HG02623 (cell line): ENCODE measurements around the gene HIPK2.

Experiments
- ATAC-seq: cut with Tn5 transposase; IDR thresholded peaks from one replicate; pipeline ENCODE4 v1.9.1; 2021; ENCODE audit warnings: moderate library complexity; ENCODE audit not compliant: unreplicated experiment

The HIPK2 gene

DNA sequence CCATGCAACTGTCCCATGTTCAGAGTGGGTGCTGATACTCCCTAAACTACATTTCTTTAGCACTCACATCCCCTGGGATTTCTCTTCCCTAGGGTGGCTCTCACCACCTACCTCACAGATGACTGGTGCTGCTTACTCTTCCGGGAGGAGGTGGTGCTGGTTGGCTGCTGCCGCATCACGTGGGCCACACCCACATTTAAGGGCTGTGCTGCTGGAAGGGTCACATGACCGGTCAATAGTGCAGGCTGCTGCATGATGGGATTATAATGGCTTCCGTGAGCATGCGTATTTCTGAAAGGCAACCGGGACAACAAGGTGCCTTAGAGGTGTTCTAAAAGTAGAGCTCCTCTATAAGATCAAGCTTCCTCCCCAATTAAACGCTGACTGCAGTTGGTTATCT, 177.5 kb downstream of the HIPK2 start:
- ATAC-seq: no peak

- ATAC-seq: no peak
These were observed 179.2 kb downstream of the HIPK2 start for GRCh38 chr7:139598642-139599041.

- no peak for ATAC-seq
These were observed 180.8 kb downstream of the HIPK2 start for GRCh38 chr7:139597028-139597427.

DNA sequence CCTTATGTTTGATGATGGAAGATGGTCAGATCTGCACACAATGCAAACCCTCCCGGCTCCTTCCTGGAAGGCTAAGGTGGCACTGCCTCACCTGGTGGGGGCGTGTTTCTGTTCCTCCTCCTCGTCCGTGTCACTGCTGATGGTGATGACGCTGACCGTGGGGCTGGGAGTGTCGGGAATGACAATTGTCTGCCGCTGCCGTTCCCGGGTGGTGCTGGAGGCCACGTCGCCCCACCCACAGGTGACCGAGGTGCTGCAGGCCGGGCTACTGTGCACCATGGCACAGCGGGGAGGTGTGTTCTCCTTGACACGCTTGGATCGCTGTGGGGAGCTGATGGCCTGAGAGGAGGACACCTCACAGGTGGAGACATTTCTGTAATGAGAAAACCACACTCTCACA, 181.2 kb downstream of the HIPK2 start:
- ATAC-seq: no peak

- ATAC-seq: no peak
These were observed 182.0 kb downstream of the HIPK2 start for GRCh38 chr7:139595806-139596205.

DNA sequence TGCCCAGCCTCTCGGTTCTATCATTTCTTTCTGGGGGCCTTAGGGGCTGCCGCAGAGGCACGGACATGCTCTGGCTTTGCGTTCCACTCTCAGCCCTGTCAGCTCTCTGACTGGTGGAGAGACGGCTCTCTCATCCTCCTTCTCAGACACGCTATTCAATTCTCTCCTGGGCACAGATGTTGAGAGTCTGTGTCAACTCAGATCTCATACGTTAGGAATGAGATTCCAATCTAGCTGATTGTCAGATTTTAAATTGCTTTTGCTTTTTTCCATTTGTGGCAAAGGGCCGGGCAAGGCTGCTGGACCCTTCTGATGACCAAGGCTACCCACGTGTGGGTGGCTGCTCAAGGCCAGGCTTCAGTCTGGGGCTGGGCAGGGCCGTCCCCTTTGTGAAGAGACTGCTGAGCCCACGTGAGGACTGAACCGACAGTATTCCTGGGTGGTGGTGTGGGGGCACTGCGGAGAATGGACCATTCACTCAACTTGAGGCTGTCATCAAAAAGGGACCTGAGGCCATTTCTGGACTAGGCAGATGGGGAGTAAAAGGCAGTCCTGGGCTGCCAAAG, 182.8 kb downstream of the HIPK2 start:
- no peak for ATAC-seq

DNA sequence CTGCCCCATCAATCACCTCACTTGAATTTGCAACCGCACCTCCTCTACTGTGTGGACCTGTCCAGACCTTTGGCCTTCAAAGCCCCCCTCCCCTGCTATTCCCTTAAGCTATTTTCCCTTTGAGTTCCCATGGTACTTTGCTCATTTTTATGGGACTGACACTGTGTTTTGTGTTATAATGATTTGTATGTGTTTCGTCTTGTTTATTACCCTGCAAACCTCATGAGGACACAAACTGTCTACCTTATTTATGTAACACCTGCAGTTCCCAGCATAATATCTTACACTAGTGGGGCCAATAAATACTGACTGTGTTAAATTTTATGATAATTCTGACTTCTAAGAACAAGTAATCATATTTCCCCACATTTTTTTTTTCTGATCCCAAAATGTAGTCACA, 183.7 kb downstream of the HIPK2 start:
- no peak for ATAC-seq

GRCh38 chr7:139592801-139593461, 184.9 kb downstream of the HIPK2 start:
- ATAC-seq: no peak

DNA sequence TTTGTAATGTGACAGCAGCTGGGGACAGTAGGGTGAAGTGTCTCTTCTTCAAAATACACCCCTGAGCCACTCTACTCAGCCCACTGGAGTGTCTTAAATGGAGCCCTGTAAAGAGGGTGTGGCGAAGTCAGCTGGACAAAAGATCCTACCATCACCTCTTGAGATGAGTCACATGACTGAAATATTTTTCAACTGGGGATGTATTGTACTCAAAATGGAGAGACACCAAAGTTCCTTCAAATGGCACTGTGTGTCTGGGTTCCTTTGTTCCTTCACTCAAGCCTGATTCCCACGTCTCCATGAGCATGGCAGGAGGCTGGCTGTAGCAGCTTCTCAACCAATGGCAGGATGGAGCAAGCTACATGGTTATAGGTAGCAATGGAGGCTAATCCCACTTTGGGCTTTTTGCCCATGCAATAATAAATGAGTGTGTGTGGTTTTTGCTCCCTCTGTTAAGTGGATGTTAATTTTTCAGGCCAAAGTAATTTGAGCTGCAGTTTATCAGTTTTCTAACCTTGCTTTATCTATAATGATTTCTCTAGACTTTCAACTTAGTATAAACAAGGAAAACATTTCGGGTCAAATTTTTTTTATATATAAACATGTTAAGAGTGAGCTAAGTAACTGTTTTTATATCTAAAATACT, 186.1 kb downstream of the HIPK2 start:
- ATAC-seq: no peak

DNA sequence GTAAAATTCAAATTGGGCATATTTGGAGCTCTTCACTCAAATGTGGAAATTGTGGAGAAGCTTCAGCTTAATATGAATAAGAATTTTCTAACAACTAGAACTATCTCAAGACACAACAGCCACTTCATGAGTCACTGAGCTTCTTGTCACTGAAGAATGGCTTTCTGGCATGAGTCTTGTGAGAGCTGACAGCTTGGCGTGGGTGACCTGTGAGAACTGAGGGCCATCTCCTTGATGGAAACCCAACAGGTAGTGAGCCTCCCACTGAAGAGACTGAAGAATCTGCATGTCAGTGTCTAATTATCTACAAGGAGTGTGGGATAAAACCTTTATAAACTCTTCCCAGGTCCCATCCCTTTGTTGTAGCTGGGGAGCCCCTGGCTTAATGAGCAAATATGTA, 188.3 kb downstream of the HIPK2 start:
- ATAC-seq: no peak

DNA sequence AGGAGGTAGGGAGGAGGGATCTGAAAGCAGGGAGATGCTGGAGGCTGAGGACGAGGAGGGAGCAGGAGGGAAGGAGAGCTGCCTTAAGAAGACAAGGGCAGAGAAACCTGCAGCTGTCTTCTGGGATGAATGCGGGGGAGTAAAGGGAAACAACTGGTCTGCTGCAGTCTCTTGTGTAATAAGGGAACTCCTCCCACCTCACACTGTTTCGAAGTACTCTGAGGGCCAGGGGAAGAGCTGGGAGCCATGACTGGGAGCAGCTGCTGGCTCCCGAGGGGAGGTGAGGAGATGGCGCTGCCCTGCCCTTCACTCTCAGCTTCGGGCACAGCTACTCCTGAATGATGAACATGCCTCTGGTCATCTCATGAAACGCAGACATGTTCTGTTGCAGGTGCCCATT, 189.2 kb downstream of the HIPK2 start:
- ATAC-seq: no peak

- no peak for ATAC-seq
These were observed 190.3 kb downstream of the HIPK2 start for GRCh38 chr7:139587535-139587934.

DNA sequence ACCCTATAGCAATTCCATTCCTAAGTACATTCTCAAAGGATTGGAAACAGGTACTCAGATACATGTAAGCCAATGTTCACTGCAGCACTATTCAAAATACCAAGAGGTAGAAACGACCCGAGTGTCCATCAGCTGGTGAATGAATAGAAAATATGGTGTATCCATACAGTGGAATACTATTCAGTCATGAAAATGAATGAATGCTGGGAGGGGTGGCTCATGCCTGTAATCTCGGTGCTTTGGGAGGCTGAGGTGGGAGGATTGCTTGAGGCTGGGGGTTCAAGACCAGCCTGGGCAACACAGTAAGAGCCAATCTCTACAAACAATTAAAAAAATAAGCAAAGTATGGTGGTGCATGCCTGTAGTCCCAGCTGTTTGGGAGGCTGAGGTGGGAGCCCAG, 191.5 kb downstream of the HIPK2 start:
- no peak for ATAC-seq

DNA sequence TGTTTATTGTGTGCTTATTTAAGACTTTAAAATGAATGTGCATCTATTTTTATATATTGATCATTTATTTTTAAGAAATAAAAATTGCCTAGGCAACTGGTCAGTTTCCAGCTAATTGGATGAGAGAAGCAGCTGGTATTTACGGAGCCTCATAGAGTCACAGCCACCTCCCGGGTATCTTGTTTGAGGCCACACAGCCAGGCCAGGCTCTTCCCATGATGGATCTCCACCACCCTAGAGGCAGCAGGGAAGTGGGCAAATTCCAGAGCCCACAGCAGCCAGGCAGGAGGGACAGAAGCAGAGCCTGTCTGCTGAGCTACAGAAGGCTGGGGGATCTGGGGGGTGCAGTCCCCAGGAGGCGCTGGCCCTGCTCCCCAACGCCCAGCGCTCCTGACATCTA, 192.8 kb downstream of the HIPK2 start:
- ATAC-seq: no peak

DNA sequence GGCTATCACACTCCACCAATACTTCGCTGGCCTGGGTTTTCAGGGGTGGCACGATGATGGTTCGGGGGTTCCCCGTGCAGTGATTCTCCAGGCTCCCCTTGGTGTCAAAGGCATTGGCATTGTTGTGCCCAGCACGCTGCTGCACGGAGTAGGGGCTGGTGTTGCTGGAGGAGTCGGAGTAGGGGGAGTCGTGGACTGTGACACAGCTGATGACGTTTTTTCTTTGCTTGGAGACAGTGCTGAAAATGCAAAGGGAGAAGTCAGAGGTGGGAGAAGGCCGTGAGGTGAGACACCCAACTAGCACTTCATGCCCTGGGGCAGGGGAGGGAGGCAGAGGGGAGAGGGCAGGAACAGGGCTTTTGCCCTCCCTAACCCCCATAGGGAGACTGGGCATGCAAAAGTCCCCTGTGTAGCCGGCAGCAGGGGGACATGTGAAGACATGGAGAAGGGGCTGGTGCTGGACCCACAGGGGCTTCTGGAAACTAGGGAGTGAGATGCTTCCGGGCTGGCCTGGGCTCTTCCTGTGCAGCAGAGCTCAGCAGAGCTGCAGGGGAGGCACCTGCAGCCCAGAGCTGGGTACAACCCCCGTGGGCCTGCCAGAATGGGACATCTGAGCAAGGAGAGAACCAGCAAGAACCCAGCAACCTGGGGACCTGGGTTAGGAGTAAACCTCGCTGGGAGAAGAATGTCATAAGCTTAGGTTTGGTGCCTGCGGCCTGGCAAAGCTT, 193.8 kb downstream of the HIPK2 start:
- ATAC-seq: no peak

DNA sequence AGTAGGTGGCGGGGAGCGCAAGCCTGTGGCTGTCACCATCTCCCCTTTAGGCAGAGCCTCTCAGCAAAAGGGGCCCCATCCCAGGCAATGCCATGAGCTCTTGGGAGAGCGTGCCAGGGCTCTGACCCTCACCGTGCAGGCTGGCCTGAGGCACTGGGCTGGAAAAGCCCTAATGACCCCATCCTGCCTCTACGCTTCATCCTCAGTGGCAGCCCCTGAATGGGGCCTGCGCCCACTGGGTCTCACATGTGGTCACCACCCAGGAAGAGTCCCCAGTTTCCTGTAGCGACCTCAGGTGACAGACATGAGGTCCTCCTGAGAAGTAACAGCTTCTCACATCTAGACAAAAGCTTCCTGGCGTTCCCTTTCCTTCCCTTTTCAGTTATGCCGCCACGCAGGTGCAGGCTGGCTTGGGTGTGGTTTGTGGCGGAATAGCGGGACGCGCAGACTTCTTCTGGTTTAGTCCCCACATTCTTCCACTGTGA, 195.1 kb downstream of the HIPK2 start:
- ATAC-seq: no peak

- no peak for ATAC-seq
These were observed 195.6 kb downstream of the HIPK2 start for GRCh38 chr7:139582130-139582650.

GRCh38 chr7:139580435-139580834, 197.4 kb downstream of the HIPK2 start:
- no peak for ATAC-seq

DNA sequence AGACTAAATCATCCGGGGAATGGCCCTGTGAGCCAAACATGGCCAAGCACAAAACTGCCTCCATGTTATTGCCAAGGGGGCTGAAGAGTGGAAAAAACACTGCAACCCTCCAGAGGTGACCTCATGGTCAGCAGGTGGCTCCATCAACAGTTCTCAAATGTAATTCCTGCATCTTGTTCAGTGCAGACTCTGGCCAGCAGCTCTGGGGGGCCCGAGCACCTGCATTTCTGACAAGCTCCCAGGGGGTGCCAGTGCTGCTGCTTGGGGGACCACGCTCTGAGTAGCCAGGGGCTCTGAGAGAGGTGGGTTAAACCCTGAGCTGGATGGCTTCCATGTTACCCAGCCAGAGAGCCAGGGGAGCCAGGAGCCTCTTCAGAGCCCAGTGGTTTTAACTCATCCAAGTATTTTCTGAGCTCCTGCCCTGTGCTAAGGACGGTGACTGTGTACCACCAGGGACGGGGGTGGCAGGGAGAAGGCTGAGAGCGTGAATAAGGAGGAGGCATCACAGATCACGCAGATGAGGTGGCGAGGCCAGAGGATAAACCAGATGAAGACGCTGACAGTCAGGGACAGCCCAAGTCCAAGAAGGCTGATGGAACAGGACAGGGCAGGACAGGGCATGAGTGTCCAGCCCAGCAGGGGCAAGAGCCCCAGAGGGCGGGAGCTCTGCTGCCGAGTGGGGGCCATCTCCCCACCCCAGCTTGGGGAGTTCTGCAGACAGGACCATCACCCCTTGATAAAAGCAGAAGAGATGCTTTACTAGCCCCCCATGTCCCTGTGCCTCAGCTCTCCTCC, 201.4 kb downstream of the HIPK2 start:
- ATAC-seq: no peak

DNA sequence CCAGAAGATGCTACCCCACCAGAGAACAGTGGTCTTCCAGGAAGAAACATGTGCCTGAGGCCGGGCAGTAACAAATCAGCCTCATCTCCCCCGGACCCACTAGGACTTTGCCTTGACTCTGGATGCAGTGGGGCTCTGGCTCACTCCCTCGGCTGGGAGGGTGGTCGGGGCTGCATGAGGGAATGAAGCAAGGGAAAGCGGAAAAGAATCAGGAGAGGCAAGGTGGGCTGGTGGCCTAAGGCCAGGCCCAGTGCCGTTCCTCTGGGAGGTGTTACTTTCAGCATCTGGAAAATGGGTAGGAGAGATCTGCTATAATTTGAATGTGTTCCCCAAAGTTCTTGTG, 202.5 kb downstream of the HIPK2 start:
- no peak for ATAC-seq
